Measurements from ENCODE around the gene SPRR5.

GRCh38 chr1:152909206-152909605 is 37.8 kb upstream of the SPRR5 start:
- TF ChIP-seq EZH2 (IDR thresholded peaks at IDR 0.05) (no peak), POLR2AphosphoS5 (IDR thresholded peaks at IDR 0.05; ENCODE audit: borderline replicate concordance, low read depth, low read length) (no peak), FOXP2 (optimal IDR thresholded peaks at IDR 0.05; ENCODE audit: control extremely low read depth, extremely low read length, insufficient read depth) (no peak)

Data from SK-N-MC (cell line).